Measurements from ENCODE around the gene MACROD2. TPM values are rescaled to one million over a fixed set of nuclear protein-coding genes. Genes with fewer than 3 reads are reported as not detected.

Gene MACROD2
- total and polyA plus RNA-seq, 2 of the 4 experiments (the other 2 are of a cell fraction) = not detected

GRCh38 chr20:16095226-16095625 is 2099.9 kb downstream of the MACROD2 start:
- Histone ChIP-seq H3K4ac (ENCODE audit: low read depth, low read length) (no peak overlapping the region), H3K56ac (ENCODE audit: extremely low read depth, insufficient read depth, low read length) (no peak overlapping the region), H2AK9ac (replicated peaks; ENCODE audit: low read depth, low read length, poor library complexity) (no peak overlapping the region), H3K27me3 (ENCODE audit: control insufficient read depth, insufficient read depth, low read length) (no peaks in the 10 kb centered on the region), H3K27ac (ENCODE audit: insufficient read depth, low read length) (no peak overlapping the region), H3K36me3 (ENCODE audit: control insufficient read depth, insufficient read depth, low read length) (no peaks in the 10 kb centered on the region), H4K8ac (ENCODE audit: low read depth in 2 of 2, low read length in 2 of 2) (no peak overlapping the region), H3K9ac (ENCODE audit: low read depth, low read length) (no peak overlapping the region), H3K23ac (ENCODE audit: low read depth, low read length) (no peak overlapping the region), H4K20me1 (ENCODE audit: insufficient read depth, low read length) (no peaks in the 10 kb centered on the region), H2BK20ac (ENCODE audit: low read depth, low read length) (no peak overlapping the region), H3K9me3 (ENCODE audit: control insufficient read depth, insufficient read depth, low read length) (peaks cover 9% of the 10 kb centered on the region), H2BK120ac (ENCODE audit: low read depth, low read length) (no peak overlapping the region), H3K9me1 (ENCODE audit: insufficient read depth, low read length) (no peaks in the 10 kb centered on the region), H2BK5ac (ENCODE audit: low read depth, low read length, poor library complexity, severe bottlenecking) (no peak overlapping the region), H3K4me1 (ENCODE audit: control insufficient read depth, insufficient read depth, low read length) (no peaks in the 10 kb centered on the region), H2BK15ac (ENCODE audit: low read depth, low read length) (no peak overlapping the region), H3K18ac (ENCODE audit: low read depth, low read length) (no peak overlapping the region), H3K4me3 (ENCODE audit: insufficient read depth, low read depth, low read length) (no peak overlapping the region), H2AK5ac (ENCODE audit: low read depth, low read length) (no peak overlapping the region), H4K5ac (ENCODE audit: low read depth, low read length) (no peak overlapping the region), H3K4me2 (ENCODE audit: low read depth, low read length) (no peak overlapping the region), H4K91ac (ENCODE audit: insufficient read depth, low read depth, low read length) (no peak overlapping the region), H3K79me1 (ENCODE audit: low read depth in 1 of 2, low read length in 2 of 2) (no peaks in the 10 kb centered on the region), H2AFZ (replicated peaks; ENCODE audit: low read length, poor library complexity) (no peak overlapping the region), H3K14ac (replicated peaks; ENCODE audit: low read depth, low read length) (no peak overlapping the region)
- intact Hi-C loops (cut with micrococcal nuclease) = no loop called here
- ChIA-PET POLR2A (ENCODE audit: unreplicated experiment) (no interaction called here), CTCF (no interaction called here)
- no CpG with 5 or more reads among the region's 2 CpGs for WGBS, 2 experiments (ENCODE audit: extremely low coverage in 2 of 2, insufficient read length in 1 of 2)
- dilution Hi-C loops (cut with HindIII; ENCODE audit: low sequenced_read_pairs, unreplicated experiment) = no loop called here
- in situ Hi-C loops (cut with MboI; ENCODE audit: low sequenced_read_pairs) = no loop called here
- TF ChIP-seq RFX5 (IDR thresholded peaks at IDR 0.05; ENCODE audit: low read depth, low read length) = no peak
- no peak for TF ChIP-seq MXI1 (IDR thresholded peaks at IDR 0.05; ENCODE audit: borderline replicate concordance, low read depth, low read length)
- TF ChIP-seq CHD1 (IDR thresholded peaks at IDR 0.05; ENCODE audit: low read depth, low read length) = no peak
- TF ChIP-seq MAFK (IDR thresholded peaks at IDR 0.05; ENCODE audit: low read depth, low read length) = no peak
- TF ChIP-seq RAD21 (IDR thresholded peaks at IDR 0.05; ENCODE audit: low read length) = no peak
- no peak for TF ChIP-seq SMC3 (IDR thresholded peaks at IDR 0.05; ENCODE audit: low read depth, low read length)
- TF ChIP-seq POLR2A (IDR thresholded peaks at IDR 0.05; ENCODE audit: low read depth, low read length) = no peak
- no peak for TF ChIP-seq NFE2L2 (IDR thresholded peaks at IDR 0.05; ENCODE audit: low read depth, low read length)
- TF ChIP-seq USF2 (IDR thresholded peaks at IDR 0.05; ENCODE audit: low read depth, low read length) = no peak
- no TSS peak for BruUV-seq (replicated peaks)
- DNase-seq (no peak), ATAC-seq (ENCODE audit: low read depth) (no peak)

Measured in IMR-90 (cell line).